ENCODE measurements around the gene PTPN11. TPM values are rescaled to one million over a fixed set of nuclear protein-coding genes. Genes with fewer than 3 reads are reported as not detected.
"Not testable (repeated sequence)": the region's sequence is repeated elsewhere in the genome, so short reads cannot be mapped to it uniquely, and the experiment has no call there.

Gene PTPN11
- total RNA-seq, 4 donors from 2014 or later, result 131 to 178 (median 141) TPM

DNA sequence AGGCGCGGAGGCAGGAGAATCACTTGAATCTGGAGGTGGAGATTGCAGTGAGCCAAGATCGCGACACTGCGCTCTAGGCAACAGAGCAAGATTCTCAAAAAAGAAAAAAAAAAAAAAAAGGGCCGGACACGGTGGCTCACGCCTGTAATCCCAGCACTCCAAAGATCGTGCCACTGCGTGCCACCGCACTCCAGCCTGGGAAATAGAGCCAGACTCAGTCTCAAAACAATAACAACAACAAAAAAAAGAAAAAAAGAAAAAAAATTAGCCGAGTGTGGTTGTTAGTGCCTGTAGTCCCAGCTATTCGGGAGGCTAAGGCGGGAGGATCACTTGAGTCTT, 8.9 kb upstream of the PTPN11 start:
- H3K36me3 ChIP-seq, result peaks cover 9 to 33% of the 10 kb centered on the region in 2 donors
- H3K4me1 ChIP-seq, result peaks cover 0 to 32% (median 2%) of the 10 kb centered on the region in 3 donors
- no peaks in the 10 kb centered on the region for H3K9me3 ChIP-seq
- no peak overlapping the region for H3K4me3 ChIP-seq
- no peak for ATAC-seq
- H3K27ac ChIP-seq, result peak overlapping the region in 3 of 4 donors; percentile 83 to 90 (median 88)
- WGBS, 2 donors (ENCODE audit: low coverage in 1 of 2), result 90 to 100% methylated on average over 4 to 11 of the region's 14 CpGs
- TF ChIP-seq EP300 (IDR thresholded peaks at IDR 0.05) (no peak), POLR2AphosphoS5 (IDR thresholded peaks at IDR 0.05) (no peak), POLR2A (IDR thresholded peaks at IDR 0.05) (no peak)
- TF ChIP-seq, protein P1, sequence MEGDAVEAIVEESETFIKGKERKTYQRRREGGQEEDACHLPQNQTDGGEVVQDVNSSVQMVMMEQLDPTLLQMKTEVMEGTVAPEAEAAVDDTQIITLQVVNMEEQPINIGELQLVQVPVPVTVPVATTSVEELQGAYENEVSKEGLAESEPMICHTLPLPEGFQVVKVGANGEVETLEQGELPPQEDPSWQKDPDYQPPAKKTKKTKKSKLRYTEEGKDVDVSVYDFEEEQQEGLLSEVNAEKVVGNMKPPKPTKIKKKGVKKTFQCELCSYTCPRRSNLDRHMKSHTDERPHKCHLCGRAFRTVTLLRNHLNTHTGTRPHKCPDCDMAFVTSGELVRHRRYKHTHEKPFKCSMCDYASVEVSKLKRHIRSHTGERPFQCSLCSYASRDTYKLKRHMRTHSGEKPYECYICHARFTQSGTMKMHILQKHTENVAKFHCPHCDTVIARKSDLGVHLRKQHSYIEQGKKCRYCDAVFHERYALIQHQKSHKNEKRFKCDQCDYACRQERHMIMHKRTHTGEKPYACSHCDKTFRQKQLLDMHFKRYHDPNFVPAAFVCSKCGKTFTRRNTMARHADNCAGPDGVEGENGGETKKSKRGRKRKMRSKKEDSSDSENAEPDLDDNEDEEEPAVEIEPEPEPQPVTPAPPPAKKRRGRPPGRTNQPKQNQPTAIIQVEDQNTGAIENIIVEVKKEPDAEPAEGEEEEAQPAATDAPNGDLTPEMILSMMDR (IDR thresholded peaks at IDR 0.05), result no peak
- H3K27me3 ChIP-seq, result no peaks in the 10 kb centered on the region

DNA sequence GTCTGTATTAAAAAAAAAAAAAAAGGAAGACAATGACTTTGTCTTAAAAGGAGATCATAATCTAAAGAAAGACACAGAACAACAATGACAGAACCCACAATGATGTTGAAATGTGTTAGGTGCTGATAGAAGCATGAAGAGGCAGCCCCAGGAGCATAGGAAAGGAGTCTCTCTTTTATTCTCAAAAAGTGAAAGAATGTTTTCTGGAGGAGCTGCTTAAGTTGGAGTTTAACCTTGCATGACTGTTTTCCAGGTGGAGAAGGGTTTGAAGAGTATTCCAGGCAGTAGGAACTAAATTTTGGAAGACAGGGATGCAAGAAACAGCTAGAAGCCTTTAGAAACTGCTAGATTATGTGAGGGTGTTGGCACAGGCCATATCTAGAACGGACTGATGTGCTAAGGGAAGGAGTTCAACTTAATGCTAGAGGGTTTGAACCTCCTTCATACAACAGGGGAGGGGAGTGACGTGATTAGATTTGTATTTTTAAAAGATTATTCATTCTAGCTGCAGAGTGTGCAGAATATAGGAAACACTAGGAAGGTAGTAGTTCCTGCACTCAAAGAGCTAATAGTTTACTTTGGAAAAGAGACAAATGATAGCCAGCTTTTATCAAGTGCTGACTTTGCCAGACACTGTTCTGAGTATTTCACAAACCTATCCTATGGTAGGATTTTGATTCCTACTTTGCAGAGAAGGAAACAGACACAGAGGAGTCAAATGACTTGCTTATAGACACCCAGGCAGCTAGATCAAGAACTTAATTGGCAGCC, 4.7 kb upstream of the PTPN11 start:
- 26 to 54% methylated on average over 2 of the region's 2 CpGs for WGBS, 2 donors (ENCODE audit: low coverage in 1 of 2)
- Histone ChIP-seq H3K27me3 (no peaks in the 10 kb centered on the region), H3K27ac (no peak overlapping the region), H3K36me3 (no peaks in the 10 kb centered on the region), H3K4me1 (peaks cover 0 to 15% (median 6%) of the 10 kb centered on the region in 3 donors), H3K9me3 (no peaks in the 10 kb centered on the region), H3K4me3 (no peak overlapping the region)
- ATAC-seq, result no peak
- no peak for TF ChIP-seq POLR2A (IDR thresholded peaks at IDR 0.05)
- TF ChIP-seq, protein P1 (IDR thresholded peaks at IDR 0.05), result no peak
- no peak for TF ChIP-seq POLR2AphosphoS5 (IDR thresholded peaks at IDR 0.05)
- no peak for TF ChIP-seq EP300 (IDR thresholded peaks at IDR 0.05)

DNA sequence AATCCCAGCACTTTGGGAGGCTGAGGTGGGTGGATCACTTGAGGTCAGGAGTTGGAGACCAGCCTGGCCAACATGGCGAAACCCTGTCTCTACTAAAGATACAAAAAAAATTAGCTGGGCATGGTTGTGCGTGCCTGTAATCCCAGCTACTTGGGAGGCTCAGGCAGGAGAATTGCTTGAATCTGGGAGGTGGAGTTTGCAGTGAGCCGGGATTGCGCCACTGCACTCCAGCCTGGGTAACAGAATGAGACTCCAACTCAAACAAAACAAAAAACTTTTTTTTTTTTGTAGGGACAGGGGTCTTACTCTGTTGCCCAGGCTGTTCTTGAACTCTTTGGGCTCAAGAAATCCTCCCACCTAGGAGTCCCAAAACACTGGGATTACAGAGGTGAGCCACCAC, 3.3 kb upstream of the PTPN11 start:
- H3K27me3 ChIP-seq, H3K27ac ChIP-seq, ATAC-seq, H3K9me3 ChIP-seq, H3K4me3 ChIP-seq, H3K36me3 ChIP-seq: not testable (repeated sequence)
- WGBS, 2 donors (ENCODE audit: low coverage in 1 of 2), result 78 to 84% methylated on average over 3 of the region's 4 CpGs
- H3K4me1 ChIP-seq, result peaks cover 0 to 21% (median 14%) of the 10 kb centered on the region in 3 donors

DNA sequence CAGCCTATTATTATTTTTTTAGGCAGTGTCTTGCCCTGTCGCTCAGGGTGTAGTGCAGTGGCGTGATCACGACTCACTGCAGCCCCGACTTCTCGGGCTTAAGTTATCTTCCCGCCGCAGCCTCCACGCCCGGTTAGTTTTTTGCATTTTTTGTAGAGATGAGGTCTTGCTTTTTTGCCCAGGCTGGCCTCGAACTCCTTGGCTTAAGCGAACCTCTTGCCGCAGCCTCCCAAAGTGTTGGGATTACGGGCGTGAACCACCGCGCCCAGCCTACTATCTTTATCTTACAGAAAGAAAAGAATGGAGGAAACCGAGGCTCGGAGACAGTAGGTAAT, 507 bp upstream of the PTPN11 start:
- no peaks in the 10 kb centered on the region for H3K9me3 ChIP-seq
- no peak for ATAC-seq
- H3K4me3 ChIP-seq, result peak overlapping the region; percentile 52 to 100
- H3K36me3 ChIP-seq, result no peaks in the 10 kb centered on the region
- peak overlapping the region; percentile 87 to 100 (median 99) for H3K27ac ChIP-seq
- no peak for TF ChIP-seq POLR2A (IDR thresholded peaks at IDR 0.05)
- TF ChIP-seq EP300 (IDR thresholded peaks at IDR 0.05), result no peak
- TF ChIP-seq, protein P1 (IDR thresholded peaks at IDR 0.05), result no peak
- no peak for TF ChIP-seq POLR2AphosphoS5 (IDR thresholded peaks at IDR 0.05)
- 1% methylated on average over 17 of the region's 18 CpGs; no CpG with 5 or more reads in 1 of the 2 donors for WGBS, 2 donors (ENCODE audit: low coverage in 1 of 2)
- H3K4me1 ChIP-seq, result peaks cover 0 to 49% (median 35%) of the 10 kb centered on the region in 3 donors
- H3K27me3 ChIP-seq, result no peaks in the 10 kb centered on the region

DNA sequence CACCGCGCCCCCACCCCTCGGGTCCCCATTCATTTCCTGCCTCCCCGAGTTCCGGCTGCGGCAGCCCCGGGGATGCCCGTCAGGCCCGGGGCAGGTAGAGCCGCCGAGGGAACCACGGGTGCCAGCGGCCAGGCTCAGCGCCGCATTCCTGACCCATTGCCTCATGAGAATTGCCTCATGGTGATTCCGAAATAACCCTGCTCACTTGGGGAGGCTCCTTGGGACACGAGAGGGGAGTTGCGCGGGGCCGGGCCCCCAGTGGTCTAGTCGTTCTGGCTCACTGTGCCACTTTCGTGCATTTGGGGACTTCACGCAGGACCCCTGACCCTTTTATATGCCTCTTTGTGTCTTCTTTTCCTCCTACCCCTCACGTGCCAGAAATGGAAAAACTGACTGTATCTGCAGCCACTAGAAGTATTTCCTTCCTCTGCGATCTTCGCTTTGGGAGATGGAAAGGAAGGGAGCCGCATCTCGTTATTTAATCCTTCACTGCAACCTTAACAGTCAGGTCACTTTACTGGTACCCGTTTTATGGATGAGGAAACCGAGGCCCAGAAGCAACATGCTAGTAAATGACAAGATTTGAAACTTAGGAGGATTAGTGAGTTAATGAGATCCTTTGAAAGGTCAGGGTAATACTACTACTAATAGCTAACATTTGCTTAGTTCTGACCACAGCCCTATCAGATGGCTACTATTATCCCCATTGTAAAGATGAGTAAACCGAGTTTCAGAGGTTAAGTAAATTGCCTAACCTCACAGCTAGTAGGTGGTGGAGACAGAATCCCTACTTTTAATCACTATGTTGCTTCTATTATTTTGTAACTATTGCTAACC, 768 bp downstream of the PTPN11 start:
- Histone ChIP-seq H3K4me1 (peaks cover 0 to 62% (median 35%) of the 10 kb centered on the region in 3 donors), H3K4me3 (peak overlapping the region; percentile 52 to 100), H3K27ac (peak overlapping the region; percentile 87 to 100 (median 99)), H3K36me3 (no peaks in the 10 kb centered on the region), H3K9me3 (no peaks in the 10 kb centered on the region), H3K27me3 (no peaks in the 10 kb centered on the region)
- ATAC-seq, result peak; percentile 93
- 7 to 12% methylated on average over 8 to 16 of the region's 31 CpGs for WGBS, 2 donors (ENCODE audit: low coverage in 1 of 2)
- TF ChIP-seq, protein P1 (IDR thresholded peaks at IDR 0.05), result no peak
- TF ChIP-seq POLR2AphosphoS5 (IDR thresholded peaks at IDR 0.05) (peak; percentile 90), POLR2A (IDR thresholded peaks at IDR 0.05) (no peak), EP300 (IDR thresholded peaks at IDR 0.05) (no peak)

All from gastroesophageal sphincter (tissue), 4 donors.